ENCODE results near the gene LDLRAD4. TPM values are rescaled to one million over a fixed set of nuclear protein-coding genes. Genes with fewer than 3 reads are reported as not detected.

LDLRAD4 gene
- total RNA-seq, 1 donor: 0.54 TPM

DNA sequence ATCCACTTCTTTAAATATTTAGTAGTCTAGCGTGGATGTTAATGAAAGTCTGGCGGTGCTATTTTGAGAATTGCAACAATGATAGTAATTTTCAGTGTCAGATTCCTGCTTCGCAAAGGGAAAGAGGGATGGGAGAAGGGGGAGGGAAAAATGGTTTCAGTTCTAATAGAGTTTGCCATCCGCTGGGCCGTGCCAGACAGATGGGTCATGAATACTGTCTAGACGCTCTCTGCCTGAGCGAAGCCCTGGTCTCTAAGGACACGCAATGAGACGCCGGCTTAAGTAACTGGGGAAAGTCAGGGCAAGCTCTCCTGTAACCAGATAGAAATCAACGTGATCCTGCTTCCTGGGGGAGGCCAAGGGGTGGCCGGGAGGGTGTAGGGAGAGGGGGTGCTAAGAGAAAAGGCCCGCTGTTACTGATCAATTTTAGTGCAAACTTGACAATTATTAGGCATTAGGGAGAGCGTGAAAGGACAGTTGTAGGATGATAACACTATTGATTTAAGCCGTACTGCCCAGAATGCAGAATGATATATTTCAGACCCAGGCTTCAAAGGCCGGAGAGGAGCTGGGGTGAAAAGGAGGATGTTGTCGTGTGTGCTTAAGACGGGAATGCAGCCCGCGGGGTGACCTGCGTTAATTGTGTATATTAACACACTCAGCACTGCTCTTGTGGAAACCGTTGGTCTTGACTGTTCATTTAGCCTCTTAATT lies 229.2 kb downstream of the LDLRAD4 start:
- DNase-seq (ENCODE audit: low read depth): peak; percentile 70
- TF ChIP-seq, protein P1, sequence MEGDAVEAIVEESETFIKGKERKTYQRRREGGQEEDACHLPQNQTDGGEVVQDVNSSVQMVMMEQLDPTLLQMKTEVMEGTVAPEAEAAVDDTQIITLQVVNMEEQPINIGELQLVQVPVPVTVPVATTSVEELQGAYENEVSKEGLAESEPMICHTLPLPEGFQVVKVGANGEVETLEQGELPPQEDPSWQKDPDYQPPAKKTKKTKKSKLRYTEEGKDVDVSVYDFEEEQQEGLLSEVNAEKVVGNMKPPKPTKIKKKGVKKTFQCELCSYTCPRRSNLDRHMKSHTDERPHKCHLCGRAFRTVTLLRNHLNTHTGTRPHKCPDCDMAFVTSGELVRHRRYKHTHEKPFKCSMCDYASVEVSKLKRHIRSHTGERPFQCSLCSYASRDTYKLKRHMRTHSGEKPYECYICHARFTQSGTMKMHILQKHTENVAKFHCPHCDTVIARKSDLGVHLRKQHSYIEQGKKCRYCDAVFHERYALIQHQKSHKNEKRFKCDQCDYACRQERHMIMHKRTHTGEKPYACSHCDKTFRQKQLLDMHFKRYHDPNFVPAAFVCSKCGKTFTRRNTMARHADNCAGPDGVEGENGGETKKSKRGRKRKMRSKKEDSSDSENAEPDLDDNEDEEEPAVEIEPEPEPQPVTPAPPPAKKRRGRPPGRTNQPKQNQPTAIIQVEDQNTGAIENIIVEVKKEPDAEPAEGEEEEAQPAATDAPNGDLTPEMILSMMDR (IDR thresholded peaks at IDR 0.05; ENCODE audit: insufficient read depth, low read length): no peak
- H3K4me3 ChIP-seq (ENCODE audit: low read depth, low read length): no peak overlapping the region

DNA sequence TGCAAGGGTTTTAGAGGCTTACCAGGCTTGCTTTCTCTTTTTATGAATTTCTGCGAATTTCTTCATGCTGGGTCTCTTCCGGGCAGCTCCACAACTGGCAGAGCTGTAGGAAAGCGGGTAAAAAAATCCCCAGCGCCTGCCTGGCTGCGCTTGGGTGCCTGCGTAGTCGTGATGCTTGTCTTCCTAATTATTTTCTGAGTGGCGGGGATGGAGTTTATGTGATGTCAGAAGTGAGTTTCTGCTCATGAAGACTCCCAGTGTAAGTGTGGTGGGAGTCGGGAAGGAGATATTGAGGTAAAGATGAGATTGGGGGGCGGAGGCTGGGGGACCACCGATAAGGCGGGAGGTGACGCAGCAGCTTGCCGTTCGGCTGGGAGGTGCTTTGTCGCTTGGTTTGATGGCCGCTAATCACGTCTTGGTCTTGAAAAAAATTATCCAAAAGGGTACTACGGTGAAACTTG lies 229.8 kb downstream of the LDLRAD4 start:
- no peak overlapping the region for H3K4me3 ChIP-seq (ENCODE audit: low read depth, low read length)
- TF ChIP-seq, protein P1 (IDR thresholded peaks at IDR 0.05; ENCODE audit: insufficient read depth, low read length): no peak
- no peak for DNase-seq (ENCODE audit: low read depth)

DNA sequence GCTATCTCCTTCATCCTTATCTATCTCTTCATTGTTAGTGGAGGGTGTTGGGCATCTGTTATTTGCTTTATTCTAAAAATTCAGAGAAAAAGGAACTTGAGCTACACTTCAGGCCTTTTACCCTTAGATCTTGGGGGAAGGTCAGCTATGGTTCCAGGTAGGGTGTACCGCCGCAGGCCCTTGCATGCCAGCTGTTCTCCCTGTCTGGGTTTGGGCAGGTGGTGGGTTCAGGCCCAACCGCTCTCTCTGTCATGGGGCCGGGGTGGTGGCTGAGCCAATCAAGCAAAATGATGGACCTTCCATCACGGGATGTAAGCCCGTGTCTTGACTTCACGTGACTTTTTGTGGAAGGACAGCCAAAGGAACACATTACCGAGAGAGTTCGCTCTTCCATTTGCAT lies 231.1 kb downstream of the LDLRAD4 start:
- TF ChIP-seq, protein P1 (IDR thresholded peaks at IDR 0.05; ENCODE audit: insufficient read depth, low read length): no peak
- DNase-seq (ENCODE audit: low read depth): no peak
- no peak overlapping the region for H3K4me3 ChIP-seq (ENCODE audit: low read depth, low read length)

DNA sequence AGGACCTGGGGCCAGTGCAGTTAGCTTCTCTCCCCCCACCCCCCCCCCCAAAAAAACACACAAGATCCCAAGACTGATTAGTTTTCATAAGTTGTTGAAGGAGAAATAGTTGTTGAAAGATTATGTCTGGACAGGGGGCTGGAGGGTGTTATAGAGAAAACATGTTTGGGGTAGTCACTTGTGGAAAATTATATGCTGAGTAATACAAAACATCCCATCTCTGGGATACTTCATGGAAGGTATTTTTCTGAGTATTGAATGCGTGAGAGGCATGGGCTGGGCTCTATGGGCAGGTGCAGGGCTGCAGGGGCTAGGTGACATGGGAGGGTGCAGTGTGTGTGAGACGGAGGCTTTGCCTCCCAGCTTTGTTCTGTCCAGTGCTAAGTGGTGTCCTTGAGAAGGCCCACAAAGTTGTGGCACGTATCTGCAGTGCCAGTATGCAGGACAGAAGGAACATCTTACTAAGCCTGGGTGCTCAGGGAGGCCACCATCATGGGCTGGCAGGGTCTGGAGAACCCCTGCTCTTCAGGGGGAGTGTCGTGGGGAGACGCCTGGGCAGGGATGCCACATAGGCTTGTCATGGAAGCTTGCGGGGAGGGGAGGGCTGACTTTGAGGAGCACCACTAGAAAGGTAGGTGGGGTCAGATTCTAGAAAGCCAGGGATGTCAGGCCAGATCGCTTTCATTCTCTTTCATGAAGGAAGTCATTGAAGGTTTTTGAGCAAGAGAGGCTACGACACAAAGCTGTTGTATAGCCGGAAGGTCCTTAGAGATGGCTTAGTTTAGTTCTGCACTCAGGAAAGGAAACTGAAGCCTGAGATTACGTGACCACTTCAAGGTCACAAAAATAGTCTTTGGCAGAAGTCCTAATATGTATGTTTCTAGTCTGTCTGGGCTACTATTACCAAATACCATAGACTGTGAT lies 232.0 kb downstream of the LDLRAD4 start:
- no peak overlapping the region for H3K4me3 ChIP-seq (ENCODE audit: low read depth, low read length)
- DNase-seq (ENCODE audit: low read depth): no peak
- TF ChIP-seq, protein P1 (IDR thresholded peaks at IDR 0.05; ENCODE audit: insufficient read depth, low read length): no peak

DNA sequence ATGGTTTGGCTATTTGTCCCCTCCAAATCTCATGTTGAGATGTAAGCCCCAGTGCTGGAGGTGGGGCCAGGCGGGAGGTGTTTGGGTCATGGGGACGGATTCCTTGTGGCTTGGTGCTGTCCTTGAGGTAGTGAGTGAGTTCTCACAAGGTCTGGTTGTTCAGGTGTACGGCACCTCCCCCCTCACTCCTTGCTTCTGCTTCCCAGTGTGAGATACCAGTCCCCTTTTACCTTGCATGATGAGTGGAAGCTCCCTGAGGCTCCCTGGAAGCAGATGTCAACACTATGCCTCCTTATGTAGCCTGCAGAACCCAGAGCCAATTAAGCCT lies 232.6 kb downstream of the LDLRAD4 start:
- no peak for DNase-seq (ENCODE audit: low read depth)
- H3K4me3 ChIP-seq (ENCODE audit: low read depth, low read length): no peak overlapping the region
- TF ChIP-seq, protein P1 (IDR thresholded peaks at IDR 0.05; ENCODE audit: insufficient read depth, low read length): no peak

DNA sequence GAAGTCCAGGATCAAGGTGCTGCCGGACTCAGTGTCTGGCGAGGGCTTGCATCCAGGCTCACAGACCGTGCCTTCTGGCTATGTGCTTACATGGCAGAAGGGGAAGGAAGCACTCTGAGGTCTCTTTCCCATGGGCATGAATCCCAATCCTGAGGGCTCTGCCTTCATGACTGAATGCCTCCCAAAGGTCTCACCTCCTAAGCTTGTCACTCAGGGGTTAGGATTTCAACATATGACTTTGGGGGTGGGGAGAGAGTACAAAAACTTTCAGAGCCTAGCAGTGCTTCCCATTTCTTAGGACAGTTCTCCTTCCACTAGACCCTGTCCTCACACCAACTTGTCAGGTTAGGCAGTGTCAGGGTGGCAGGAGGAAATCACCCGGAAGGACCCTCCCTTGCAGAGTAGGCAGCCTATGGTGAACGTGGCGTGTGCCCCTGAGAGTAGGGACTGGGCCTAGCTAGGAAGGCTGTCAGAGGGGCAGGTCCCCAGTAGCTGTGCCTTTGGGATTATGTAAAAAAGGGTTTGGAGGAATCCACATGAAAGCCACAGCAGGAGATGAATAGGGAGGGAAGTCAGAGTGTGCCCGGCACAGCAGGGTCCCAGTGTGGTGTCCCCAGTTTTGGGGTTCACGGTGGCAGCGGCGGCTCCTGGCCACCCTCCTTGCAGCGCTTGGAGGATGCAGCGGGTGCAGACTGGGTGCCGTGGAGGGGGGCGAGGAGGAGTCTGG lies 233.3 kb downstream of the LDLRAD4 start:
- H3K4me3 ChIP-seq (ENCODE audit: low read depth, low read length): no peak overlapping the region
- TF ChIP-seq, protein P1 (IDR thresholded peaks at IDR 0.05; ENCODE audit: insufficient read depth, low read length): no peak
- DNase-seq (ENCODE audit: low read depth): no peak
